GDM1 (cell line): ENCODE results near the gene LINGO3.

Experiments used
- DNase-seq: peaks from one replicate; lab custom pipeline; 2025; lab: John Stamatoyannopoulos, UW

The LINGO3 gene

GRCh38 chr19:2305452-2306280, 2.3 kb downstream of the LINGO3 start:
- DNase-seq, result no peak

DNA sequence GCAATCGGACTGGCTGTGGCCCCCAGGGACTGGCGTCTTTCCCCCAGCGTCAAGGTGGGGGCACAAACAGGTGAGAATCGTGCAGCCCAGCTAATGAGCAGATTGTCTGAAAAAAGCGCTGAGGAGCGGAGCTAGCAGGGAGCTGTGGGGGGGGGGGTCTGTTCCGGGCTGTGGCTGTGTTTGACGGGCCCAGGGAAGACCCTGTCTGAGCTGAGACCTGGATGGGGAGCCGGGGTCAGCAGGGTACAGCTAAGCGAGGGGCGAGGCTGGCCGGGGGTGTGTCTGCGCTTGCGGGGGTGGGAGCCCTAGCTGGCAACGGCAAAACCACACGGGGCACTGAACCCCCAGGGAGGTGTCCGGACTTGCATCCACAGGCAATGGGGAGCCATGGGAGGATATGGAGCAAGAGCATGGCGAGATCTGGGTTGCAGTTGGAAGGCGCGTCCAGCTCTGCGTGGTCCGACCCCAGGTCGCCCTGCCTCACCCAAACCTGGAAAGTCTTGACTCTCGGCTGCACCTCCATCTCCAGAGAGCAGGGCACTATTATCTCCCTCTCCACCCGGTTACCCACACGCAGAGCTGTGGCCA, 4.6 kb downstream of the LINGO3 start:
- no peak for DNase-seq

DNA sequence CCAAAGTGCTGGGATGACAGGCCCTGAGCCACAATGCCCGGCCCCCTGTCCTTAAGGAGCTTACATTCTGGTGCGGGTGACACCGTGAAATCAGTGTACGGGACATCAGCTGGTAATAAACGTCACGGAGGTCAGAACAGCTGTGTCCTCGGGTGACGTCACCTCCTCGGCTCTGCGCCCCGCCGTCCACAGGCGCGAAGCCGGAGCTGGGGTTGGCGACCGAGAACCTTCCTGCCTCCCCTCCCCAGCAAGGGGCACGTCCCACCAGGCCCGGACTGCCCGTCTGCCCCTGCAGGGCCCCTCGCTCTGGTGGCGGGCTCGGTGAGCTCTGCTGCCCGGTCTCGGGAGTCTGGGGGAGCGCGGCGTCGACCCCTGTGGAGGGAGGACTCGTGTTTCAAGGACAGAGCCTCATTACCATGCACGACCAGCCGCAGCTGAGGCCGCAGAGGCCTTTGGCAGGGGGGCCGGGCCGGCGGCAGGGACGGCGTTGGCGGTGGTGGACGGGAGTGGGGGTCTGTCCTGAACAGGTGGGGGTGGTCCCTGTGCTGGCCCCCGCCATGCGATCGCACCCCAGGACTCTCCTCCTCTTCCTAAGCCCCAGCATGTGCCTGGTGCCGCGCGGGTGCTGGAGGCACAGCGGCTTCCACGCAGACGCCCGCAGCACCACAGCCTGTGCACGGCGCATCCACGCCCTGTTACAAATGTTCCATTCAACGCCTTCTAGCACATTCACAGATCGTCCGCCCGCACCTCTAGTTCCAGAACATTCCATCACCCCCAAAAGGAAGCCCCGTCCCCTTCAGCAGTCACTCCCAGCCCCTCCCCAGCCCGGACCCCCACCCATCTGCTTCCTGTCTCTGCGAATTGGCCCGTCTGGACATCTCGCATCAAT, 5.4 kb downstream of the LINGO3 start:
- no peak for DNase-seq

DNA sequence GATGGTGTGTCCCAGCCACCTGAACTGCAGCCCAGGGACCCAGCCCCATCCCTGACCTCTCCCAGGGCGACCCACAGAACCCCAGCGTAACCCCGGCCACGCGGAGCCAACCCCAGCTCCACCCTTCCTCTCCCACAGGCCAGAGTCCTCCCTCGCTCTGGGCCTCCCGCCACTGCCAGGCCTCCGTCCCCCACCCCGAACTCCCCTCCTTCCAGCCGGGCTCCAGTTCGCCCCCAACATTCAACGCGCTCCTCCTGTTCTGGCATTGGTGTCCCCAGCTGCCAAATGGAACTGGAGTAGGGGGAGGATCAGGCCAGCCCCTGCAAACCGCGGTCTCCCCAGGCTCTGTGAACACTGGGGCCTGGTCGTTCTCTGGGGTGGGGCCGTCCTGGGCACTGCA, 7.4 kb downstream of the LINGO3 start:
- DNase-seq, result no peak

- no peak for DNase-seq
These were observed 11.8 kb downstream of the LINGO3 start for GRCh38 chr19:2296141-2296540.

GRCh38 chr19:2294687-2295335, 13.1 kb downstream of the LINGO3 start:
- no peak for DNase-seq

- DNase-seq, result no peak
These were observed 16.7 kb downstream of the LINGO3 start for GRCh38 chr19:2291185-2291751.

GRCh38 chr19:2290441-2291184, 17.3 kb downstream of the LINGO3 start:
- DNase-seq, result no peak

- DNase-seq, result peak; percentile 73
These were observed 18.1 kb downstream of the LINGO3 start for GRCh38 chr19:2289714-2290435.

- no peak for DNase-seq
These were observed 18.9 kb downstream of the LINGO3 start for GRCh38 chr19:2288818-2289713.

- no peak for DNase-seq
These were observed 19.6 kb downstream of the LINGO3 start for GRCh38 chr19:2288338-2288817.

- DNase-seq, result no peak
These were observed 20.2 kb downstream of the LINGO3 start for GRCh38 chr19:2287585-2288337.

- DNase-seq, result no peak
These were observed 21.4 kb downstream of the LINGO3 start for GRCh38 chr19:2286402-2287140.

DNA sequence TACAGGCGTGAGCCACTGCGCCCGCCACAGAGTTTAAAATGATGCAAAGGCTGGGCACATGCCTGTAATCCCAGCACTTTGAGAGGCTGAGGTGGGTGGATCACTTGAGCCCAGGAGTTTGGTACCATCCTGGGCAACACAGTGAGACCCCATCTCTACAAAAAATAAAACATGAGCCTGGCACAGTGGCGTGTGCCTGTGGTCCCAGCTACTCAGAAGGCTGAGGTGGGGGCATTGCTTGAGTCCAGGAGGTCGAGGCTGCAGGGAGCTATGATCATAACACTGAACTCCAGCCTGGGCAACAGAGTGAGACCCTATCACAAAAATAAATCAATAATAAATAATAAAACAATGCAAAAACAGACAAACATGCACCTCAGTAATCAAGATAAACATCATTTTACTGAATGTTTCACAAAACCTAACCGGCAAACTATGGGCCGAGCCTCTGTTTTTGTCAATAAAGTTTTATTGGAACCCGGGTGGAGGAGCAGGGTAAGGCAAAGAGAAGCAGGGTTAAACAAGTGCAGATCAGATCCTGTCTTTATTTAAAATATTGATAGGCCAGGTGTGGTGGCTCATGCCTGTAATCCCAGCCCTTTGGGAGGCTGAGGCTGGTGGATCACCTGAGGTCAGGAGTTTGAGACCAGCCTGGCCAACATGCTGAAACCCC, 24.0 kb downstream of the LINGO3 start:
- no peak for DNase-seq

DNA sequence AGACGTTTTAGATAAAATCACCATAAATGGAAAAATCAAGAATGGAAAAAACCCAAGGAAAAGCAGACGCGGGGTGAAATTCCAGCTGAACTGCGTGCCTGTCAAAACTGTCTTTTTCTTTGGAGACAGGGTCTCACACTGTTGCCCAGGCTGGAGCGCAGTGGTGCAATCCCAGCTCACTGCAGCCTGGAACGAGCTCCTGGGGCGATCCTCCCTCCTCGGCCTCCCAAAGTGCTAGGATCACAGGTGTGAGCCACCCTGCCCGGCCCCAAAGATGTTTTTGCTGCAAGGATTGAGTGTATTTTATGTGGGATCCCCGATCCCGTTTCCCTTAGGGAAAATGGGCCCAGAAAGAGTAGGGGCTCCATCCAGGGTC, 25.1 kb downstream of the LINGO3 start:
- DNase-seq, result no peak

DNA sequence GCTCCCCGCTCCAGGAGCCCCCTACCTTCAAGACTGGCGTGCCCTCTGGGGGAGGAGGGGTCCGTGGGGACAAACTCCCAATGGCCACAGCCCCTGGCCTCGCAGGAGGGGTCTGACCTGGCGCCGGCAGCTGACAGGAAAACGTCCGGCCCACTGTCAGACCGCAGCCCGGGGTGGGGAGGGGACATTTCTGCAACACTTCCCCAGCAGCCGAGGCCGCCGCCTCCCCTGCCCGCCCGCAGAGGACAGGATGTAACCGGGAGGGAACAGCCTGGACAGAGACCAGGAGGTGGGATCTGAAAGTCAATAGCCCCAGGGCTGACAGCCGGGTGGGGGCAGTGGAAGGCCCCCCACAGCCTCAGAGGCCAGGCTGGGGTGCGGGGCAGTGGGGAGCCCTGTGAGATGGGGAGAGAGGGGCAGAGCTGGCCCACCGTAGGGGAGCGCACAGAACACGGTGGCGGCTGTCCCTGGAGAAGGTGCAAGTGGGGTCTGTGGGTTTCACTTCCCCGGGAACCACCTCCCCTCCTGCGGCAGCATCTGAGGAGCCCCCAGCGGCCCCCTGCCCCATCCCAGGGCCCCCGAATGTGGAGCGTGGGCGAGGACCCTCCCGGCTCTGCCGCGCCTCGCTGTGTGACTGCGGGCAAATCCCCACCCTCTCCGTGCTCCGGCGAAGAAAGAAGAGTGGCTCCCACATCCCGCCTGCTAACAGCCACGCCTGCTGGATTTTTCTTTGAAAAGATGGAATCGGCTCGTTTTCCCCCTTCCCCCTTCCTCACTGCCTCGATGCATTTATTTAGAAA, 25.7 kb downstream of the LINGO3 start, which contains the start of gene PEAK3:
Gene PEAK3 (minus strand): TSS at position 114 of the 800 bp plus-strand sequence. CDS start 1,244 bp downstream, outside the sequence.
- DNase-seq, result peak; percentile 77
